Measurements from ENCODE around the gene MS4A13. TPM values are rescaled to one million over a fixed set of nuclear protein-coding genes. Genes with fewer than 3 reads are reported as not detected.

MS4A13 gene
- total and polyA plus RNA-seq, 2 of the 8 experiments (the other 6 are each of a cell fraction or from before 2014, with no cell fraction given): not detected

DNA sequence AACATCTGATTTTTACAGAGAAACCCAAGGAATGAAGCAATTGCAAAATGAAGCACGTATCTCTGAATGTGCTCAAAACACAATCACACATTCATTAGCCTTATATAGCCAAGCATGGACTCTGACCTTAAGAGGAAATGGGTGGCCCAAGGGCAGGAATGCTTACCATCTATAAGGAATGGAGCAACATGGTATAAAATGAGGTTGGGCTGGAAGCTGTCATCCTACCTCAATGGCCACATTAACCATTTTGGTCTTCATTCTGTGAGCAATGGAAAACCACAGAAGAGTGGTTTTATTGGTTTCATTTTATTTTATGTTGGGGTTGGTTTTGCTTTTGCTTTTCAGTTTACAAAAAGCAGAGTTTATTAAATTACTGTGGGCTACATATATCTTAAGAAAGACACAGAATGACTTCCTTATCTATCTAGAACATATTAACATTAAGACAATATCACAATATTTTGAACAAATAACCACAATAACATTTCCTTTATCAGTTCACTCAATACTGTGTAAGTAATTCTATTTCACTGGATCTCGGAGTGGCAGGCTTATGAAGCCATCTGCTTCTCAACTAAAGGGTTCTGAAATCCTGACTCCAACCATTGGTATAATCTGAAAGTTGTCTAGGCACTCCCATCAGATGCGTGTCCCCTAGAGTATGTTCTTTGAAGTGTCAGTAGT, 10.8 kb upstream of the MS4A13 start (continued):
- TF ChIP-seq, protein P1, sequence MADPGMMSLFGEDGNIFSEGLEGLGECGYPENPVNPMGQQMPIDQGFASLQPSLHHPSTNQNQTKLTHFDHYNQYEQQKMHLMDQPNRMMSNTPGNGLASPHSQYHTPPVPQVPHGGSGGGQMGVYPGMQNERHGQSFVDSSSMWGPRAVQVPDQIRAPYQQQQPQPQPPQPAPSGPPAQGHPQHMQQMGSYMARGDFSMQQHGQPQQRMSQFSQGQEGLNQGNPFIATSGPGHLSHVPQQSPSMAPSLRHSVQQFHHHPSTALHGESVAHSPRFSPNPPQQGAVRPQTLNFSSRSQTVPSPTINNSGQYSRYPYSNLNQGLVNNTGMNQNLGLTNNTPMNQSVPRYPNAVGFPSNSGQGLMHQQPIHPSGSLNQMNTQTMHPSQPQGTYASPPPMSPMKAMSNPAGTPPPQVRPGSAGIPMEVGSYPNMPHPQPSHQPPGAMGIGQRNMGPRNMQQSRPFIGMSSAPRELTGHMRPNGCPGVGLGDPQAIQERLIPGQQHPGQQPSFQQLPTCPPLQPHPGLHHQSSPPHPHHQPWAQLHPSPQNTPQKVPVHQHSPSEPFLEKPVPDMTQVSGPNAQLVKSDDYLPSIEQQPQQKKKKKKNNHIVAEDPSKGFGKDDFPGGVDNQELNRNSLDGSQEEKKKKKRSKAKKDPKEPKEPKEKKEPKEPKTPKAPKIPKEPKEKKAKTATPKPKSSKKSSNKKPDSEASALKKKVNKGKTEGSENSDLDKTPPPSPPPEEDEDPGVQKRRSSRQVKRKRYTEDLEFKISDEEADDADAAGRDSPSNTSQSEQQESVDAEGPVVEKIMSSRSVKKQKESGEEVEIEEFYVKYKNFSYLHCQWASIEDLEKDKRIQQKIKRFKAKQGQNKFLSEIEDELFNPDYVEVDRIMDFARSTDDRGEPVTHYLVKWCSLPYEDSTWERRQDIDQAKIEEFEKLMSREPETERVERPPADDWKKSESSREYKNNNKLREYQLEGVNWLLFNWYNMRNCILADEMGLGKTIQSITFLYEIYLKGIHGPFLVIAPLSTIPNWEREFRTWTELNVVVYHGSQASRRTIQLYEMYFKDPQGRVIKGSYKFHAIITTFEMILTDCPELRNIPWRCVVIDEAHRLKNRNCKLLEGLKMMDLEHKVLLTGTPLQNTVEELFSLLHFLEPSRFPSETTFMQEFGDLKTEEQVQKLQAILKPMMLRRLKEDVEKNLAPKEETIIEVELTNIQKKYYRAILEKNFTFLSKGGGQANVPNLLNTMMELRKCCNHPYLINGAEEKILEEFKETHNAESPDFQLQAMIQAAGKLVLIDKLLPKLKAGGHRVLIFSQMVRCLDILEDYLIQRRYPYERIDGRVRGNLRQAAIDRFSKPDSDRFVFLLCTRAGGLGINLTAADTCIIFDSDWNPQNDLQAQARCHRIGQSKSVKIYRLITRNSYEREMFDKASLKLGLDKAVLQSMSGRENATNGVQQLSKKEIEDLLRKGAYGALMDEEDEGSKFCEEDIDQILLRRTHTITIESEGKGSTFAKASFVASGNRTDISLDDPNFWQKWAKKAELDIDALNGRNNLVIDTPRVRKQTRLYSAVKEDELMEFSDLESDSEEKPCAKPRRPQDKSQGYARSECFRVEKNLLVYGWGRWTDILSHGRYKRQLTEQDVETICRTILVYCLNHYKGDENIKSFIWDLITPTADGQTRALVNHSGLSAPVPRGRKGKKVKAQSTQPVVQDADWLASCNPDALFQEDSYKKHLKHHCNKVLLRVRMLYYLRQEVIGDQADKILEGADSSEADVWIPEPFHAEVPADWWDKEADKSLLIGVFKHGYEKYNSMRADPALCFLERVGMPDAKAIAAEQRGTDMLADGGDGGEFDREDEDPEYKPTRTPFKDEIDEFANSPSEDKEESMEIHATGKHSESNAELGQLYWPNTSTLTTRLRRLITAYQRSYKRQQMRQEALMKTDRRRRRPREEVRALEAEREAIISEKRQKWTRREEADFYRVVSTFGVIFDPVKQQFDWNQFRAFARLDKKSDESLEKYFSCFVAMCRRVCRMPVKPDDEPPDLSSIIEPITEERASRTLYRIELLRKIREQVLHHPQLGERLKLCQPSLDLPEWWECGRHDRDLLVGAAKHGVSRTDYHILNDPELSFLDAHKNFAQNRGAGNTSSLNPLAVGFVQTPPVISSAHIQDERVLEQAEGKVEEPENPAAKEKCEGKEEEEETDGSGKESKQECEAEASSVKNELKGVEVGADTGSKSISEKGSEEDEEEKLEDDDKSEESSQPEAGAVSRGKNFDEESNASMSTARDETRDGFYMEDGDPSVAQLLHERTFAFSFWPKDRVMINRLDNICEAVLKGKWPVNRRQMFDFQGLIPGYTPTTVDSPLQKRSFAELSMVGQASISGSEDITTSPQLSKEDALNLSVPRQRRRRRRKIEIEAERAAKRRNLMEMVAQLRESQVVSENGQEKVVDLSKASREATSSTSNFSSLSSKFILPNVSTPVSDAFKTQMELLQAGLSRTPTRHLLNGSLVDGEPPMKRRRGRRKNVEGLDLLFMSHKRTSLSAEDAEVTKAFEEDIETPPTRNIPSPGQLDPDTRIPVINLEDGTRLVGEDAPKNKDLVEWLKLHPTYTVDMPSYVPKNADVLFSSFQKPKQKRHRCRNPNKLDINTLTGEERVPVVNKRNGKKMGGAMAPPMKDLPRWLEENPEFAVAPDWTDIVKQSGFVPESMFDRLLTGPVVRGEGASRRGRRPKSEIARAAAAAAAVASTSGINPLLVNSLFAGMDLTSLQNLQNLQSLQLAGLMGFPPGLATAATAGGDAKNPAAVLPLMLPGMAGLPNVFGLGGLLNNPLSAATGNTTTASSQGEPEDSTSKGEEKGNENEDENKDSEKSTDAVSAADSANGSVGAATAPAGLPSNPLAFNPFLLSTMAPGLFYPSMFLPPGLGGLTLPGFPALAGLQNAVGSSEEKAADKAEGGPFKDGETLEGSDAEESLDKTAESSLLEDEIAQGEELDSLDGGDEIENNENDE (IDR thresholded peaks at IDR 0.05; ENCODE audit: insufficient replicate concordance, low read length): no peak
- TF ChIP-seq POU5F1 (IDR thresholded peaks at IDR 0.05; ENCODE audit: low read depth, low read length) (no peak), BCL11A (IDR thresholded peaks at IDR 0.05; ENCODE audit: low read depth in 2 of 2, low read length in 2 of 2) (no peak), CHD1 (IDR thresholded peaks at IDR 0.05; ENCODE audit: low read depth, low read length) (no peak)

Data from H1 (cell line).